Progenitor cell of endocrine pancreas (in vitro differentiated cells): ENCODE data around the gene PTX3. TPM values are rescaled to one million over a fixed set of nuclear protein-coding genes. Genes with fewer than 3 reads are reported as not detected.

Experiments
- DNase-seq: peaks from one replicate; pipeline ENCODE4 v3.0.0; 2021; ENCODE audit warnings: low spot score; ENCODE audit not compliant: unreplicated experiment
- H3K27ac Mint-ChIP-seq: 2 replicates; pipeline ENCODE4 v1.8.0; 2021; ENCODE audit warnings: mild to moderate bottlenecking, moderate library complexity, mixed read lengths
- H3K27me3 Mint-ChIP-seq: 2 replicates; pipeline ENCODE4 v1.8.0; 2021; ENCODE audit warnings: mixed read lengths
- H3K36me3 Mint-ChIP-seq: 2 replicates; pipeline ENCODE4 v1.8.0; 2022; ENCODE audit warnings: mixed read lengths; ENCODE audit not compliant: insufficient read depth
- H3K4me1 Mint-ChIP-seq: 2 replicates; pipeline ENCODE4 v1.8.0; 2021; ENCODE audit warnings: low read depth, mixed read lengths
- H3K4me3 Mint-ChIP-seq: 2 replicates; pipeline ENCODE4 v1.8.0; 2021; ENCODE audit warnings: low read depth, mild to moderate bottlenecking, moderate library complexity, mixed read lengths
- H3K9me3 Mint-ChIP-seq: 2 replicates; pipeline ENCODE4 v1.8.0; 2021; ENCODE audit warnings: low read depth, mixed read lengths
- total RNA-seq: library from RNA; stranded (reverse); gene quantifications from 2 replicates; pipeline ENCODE4 v1.2.1, GENCODE V29; 2021
- TF ChIP-seq, protein P1 (sequence below): fragments of 200-600 bp; sonication (generic); IDR thresholded peaks from one replicate; pipeline ENCODE4 v1.5.0; 2021; ENCODE audit warnings: antibody characterized with exemption, mild to moderate bottlenecking; ENCODE audit not compliant: unreplicated experiment

PTX3 gene
- total RNA-seq, 1 donor from 2014 or later = 0.34 TPM

DNA sequence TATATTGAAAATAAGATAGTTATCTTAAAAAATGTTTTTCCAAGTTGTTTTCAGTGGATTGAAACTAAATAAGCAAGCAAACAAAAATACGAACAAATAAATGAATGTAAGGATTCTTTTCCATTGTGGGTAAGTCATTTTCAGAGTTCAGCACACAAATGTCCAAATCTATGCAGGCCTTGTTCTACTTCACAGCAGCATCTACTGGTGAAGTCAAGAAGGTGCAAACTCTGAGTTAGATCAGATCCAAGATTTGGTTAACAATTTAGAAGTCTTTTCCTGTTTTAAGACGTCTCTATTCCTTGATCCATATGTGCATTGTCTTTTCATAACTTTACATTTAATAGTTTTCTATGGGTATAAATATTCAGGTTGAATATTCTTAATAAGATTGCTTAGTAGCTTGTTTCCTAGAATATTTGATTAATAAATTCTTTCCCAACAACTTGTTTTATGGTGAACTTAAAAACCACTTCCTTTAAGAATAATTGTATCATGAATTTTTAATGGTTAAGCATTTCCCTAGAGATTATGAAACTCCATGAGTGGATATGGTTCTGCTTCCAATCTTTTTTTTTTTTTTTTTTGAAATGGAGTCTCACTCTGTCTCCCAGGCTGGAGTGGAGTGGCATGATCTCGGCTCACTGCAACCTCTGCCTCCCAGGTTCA is 10.5 kb downstream of the PTX3 start:
- H3K9me3 Mint-ChIP-seq = no peaks in the 10 kb centered on the region
- TF ChIP-seq, protein P1, sequence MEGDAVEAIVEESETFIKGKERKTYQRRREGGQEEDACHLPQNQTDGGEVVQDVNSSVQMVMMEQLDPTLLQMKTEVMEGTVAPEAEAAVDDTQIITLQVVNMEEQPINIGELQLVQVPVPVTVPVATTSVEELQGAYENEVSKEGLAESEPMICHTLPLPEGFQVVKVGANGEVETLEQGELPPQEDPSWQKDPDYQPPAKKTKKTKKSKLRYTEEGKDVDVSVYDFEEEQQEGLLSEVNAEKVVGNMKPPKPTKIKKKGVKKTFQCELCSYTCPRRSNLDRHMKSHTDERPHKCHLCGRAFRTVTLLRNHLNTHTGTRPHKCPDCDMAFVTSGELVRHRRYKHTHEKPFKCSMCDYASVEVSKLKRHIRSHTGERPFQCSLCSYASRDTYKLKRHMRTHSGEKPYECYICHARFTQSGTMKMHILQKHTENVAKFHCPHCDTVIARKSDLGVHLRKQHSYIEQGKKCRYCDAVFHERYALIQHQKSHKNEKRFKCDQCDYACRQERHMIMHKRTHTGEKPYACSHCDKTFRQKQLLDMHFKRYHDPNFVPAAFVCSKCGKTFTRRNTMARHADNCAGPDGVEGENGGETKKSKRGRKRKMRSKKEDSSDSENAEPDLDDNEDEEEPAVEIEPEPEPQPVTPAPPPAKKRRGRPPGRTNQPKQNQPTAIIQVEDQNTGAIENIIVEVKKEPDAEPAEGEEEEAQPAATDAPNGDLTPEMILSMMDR = peak; percentile 30
- no peak for DNase-seq
- H3K4me3 Mint-ChIP-seq = no peak overlapping the region
- no peaks in the 10 kb centered on the region for H3K4me1 Mint-ChIP-seq
- no peaks in the 10 kb centered on the region for H3K36me3 Mint-ChIP-seq
- H3K27me3 Mint-ChIP-seq = no peaks in the 10 kb centered on the region
- no peak overlapping the region for H3K27ac Mint-ChIP-seq

DNA sequence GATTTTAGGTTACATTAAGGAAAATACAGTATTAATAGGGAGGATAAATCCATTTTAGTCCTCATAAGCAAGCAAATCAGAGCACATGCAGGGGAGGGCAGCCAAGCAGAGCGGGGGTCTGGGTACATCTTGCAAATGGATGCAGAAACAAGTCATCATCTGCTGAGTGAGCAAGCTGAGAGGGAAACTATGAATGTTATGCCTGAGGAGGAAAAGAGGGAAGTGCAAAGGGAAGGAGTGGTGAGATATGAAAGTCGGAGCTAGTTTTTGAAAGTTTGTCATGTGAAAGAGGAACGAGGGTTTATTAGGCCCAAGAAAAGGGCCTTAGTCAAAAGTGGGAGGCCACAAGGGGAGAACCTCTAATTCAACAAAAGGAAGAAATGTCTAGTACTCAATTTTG is 15.4 kb downstream of the PTX3 start:
- no peaks in the 10 kb centered on the region for H3K9me3 Mint-ChIP-seq
- H3K36me3 Mint-ChIP-seq = no peaks in the 10 kb centered on the region
- TF ChIP-seq, protein P1 = no peak
- H3K4me3 Mint-ChIP-seq = no peak overlapping the region
- H3K27me3 Mint-ChIP-seq = no peaks in the 10 kb centered on the region
- no peak overlapping the region for H3K27ac Mint-ChIP-seq
- H3K4me1 Mint-ChIP-seq = no peaks in the 10 kb centered on the region
- DNase-seq = no peak

DNA sequence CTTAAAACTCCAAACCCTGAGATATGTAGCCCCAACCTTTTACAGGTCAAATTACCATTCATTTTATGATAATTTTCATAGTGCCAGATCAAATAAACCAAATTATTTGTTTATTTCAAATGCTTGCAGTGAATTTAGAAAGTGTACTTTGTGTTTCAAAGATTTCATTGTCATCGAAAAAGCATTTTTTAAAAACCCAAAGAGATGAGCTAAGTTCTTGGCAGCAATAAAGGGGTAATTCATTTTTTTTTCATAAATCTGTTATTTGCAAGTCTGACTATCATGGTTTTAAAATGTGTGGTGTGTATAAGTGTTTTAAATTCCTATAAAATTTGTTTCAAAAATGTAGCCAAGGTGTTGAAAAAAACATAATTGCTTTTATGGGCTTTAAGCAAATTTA is 17.2 kb downstream of the PTX3 start:
- no peaks in the 10 kb centered on the region for H3K36me3 Mint-ChIP-seq
- H3K4me1 Mint-ChIP-seq = no peaks in the 10 kb centered on the region
- no peak for DNase-seq
- TF ChIP-seq, protein P1 = no peak
- H3K9me3 Mint-ChIP-seq = no peaks in the 10 kb centered on the region
- H3K27me3 Mint-ChIP-seq = no peaks in the 10 kb centered on the region
- no peak overlapping the region for H3K4me3 Mint-ChIP-seq
- no peak overlapping the region for H3K27ac Mint-ChIP-seq

DNA sequence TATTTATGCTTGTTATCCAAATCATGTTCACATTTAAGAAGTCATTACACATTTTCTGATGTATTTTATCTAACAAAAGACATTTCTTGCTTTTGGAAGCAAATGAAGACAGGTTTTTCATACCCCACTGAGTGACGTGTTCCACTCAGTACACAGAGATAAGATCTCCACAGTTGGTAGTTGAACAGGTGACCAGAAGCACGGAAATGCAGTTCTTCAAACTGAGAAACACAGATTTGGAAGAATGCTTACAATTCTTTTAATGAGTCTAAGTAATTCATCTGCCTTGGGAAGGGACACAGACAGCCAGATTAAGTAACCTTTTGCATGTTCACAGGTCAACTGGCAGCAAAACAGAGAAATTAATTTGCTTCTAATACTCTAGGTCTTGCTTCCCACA is 23.1 kb downstream of the PTX3 start:
- H3K4me3 Mint-ChIP-seq = no peak overlapping the region
- H3K27me3 Mint-ChIP-seq = no peaks in the 10 kb centered on the region
- H3K36me3 Mint-ChIP-seq = no peaks in the 10 kb centered on the region
- H3K4me1 Mint-ChIP-seq = peaks cover 8% of the 10 kb centered on the region
- TF ChIP-seq, protein P1 = no peak
- no peaks in the 10 kb centered on the region for H3K9me3 Mint-ChIP-seq
- no peak for DNase-seq
- H3K27ac Mint-ChIP-seq = no peak overlapping the region

DNA sequence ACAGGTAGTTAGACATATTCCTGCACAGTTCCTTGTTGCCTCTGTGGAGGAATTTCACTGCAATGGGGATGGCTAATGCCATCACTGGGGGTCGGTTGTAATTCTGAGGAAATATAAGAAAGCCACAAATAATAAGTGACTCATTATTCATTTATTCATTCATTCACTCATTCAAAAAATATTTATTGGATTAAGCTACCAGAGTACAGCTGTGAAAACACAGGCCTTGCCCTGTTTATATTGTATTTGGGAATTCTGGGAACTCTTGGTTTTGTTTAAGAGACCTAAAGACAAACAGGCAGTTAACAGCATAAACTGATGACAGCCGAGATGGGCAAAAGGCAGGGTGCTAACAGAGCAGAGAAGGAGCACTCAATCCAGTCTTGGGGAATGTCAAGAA is 23.6 kb downstream of the PTX3 start:
- no peak for DNase-seq
- Mint-ChIP-seq H3K27me3 (no peaks in the 10 kb centered on the region), H3K36me3 (no peaks in the 10 kb centered on the region), H3K27ac (no peak overlapping the region), H3K9me3 (no peaks in the 10 kb centered on the region), H3K4me3 (no peak overlapping the region), H3K4me1 (peaks cover 8% of the 10 kb centered on the region)
- TF ChIP-seq, protein P1 = no peak
